ENCODE measurements around the gene PHF12.

DNA sequence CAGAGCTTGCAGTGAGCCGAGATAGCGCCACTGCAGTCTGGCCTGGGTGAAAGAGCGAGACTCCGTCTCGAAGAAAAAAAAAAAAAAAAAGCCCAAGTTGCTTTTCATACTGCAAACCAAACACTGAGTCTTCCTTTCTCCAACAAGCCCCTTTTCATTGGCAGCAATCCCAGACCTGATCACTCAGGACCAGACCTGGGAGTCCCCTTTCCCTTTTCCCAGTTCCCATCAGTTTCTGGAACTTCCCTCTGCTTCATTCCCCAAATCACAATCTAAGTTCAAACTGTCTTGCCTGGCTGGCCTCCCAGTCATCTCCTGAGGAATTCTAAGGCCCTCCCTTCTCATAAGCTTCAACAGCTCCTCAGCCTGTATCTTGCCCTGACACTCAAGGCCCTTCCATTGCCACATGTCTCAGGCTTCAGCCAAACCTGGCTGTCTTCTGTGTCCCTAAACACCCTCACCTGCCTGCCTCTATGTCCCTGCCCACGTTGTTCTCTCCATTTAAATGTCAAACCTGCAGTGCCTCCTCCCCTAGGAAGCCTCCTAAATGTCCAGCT, 11.8 kb upstream of the PHF12 start:
- TF ChIP-seq, protein P1, sequence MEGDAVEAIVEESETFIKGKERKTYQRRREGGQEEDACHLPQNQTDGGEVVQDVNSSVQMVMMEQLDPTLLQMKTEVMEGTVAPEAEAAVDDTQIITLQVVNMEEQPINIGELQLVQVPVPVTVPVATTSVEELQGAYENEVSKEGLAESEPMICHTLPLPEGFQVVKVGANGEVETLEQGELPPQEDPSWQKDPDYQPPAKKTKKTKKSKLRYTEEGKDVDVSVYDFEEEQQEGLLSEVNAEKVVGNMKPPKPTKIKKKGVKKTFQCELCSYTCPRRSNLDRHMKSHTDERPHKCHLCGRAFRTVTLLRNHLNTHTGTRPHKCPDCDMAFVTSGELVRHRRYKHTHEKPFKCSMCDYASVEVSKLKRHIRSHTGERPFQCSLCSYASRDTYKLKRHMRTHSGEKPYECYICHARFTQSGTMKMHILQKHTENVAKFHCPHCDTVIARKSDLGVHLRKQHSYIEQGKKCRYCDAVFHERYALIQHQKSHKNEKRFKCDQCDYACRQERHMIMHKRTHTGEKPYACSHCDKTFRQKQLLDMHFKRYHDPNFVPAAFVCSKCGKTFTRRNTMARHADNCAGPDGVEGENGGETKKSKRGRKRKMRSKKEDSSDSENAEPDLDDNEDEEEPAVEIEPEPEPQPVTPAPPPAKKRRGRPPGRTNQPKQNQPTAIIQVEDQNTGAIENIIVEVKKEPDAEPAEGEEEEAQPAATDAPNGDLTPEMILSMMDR (IDR thresholded peaks at IDR 0.05 in 2 of 3, conservative IDR thresholded peaks at IDR 0.05 in 1 of 3; ENCODE audit: borderline replicate concordance in 1 of 3, insufficient read depth in 1 of 3, low read depth in 2 of 3, low read length in 2 of 3): no peak
- no peak for TF ChIP-seq SIN3A (IDR thresholded peaks at IDR 0.05; ENCODE audit: low read depth)
- TF ChIP-seq, protein P2, sequence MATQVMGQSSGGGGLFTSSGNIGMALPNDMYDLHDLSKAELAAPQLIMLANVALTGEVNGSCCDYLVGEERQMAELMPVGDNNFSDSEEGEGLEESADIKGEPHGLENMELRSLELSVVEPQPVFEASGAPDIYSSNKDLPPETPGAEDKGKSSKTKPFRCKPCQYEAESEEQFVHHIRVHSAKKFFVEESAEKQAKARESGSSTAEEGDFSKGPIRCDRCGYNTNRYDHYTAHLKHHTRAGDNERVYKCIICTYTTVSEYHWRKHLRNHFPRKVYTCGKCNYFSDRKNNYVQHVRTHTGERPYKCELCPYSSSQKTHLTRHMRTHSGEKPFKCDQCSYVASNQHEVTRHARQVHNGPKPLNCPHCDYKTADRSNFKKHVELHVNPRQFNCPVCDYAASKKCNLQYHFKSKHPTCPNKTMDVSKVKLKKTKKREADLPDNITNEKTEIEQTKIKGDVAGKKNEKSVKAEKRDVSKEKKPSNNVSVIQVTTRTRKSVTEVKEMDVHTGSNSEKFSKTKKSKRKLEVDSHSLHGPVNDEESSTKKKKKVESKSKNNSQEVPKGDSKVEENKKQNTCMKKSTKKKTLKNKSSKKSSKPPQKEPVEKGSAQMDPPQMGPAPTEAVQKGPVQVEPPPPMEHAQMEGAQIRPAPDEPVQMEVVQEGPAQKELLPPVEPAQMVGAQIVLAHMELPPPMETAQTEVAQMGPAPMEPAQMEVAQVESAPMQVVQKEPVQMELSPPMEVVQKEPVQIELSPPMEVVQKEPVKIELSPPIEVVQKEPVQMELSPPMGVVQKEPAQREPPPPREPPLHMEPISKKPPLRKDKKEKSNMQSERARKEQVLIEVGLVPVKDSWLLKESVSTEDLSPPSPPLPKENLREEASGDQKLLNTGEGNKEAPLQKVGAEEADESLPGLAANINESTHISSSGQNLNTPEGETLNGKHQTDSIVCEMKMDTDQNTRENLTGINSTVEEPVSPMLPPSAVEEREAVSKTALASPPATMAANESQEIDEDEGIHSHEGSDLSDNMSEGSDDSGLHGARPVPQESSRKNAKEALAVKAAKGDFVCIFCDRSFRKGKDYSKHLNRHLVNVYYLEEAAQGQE (IDR thresholded peaks at IDR 0.05; ENCODE audit: low read depth): no peak
- TF ChIP-seq TCF7L2 (IDR thresholded peaks at IDR 0.05; ENCODE audit: borderline replicate concordance, extremely low read depth, insufficient read depth, insufficient read length): no peak
- no peak for TF ChIP-seq POLR2A (IDR thresholded peaks at IDR 0.05; ENCODE audit: borderline replicate concordance, extremely low read depth, insufficient read depth, insufficient read length)
- TF ChIP-seq EGR1 (IDR thresholded peaks at IDR 0.05; ENCODE audit: low read depth): no peak
- TF ChIP-seq SRF (IDR thresholded peaks at IDR 0.05; ENCODE audit: low read depth): no peak
- no peak for TF ChIP-seq EZH2 (IDR thresholded peaks at IDR 0.05)
- no peak for TF ChIP-seq YY1 (IDR thresholded peaks at IDR 0.05; ENCODE audit: extremely low read depth, insufficient replicate concordance, low read depth, low read length)
- TF ChIP-seq, protein P3, sequence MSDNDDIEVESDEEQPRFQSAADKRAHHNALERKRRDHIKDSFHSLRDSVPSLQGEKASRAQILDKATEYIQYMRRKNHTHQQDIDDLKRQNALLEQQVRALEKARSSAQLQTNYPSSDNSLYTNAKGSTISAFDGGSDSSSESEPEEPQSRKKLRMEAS (IDR thresholded peaks at IDR 0.05): no peak
- TF ChIP-seq, protein P4, sequence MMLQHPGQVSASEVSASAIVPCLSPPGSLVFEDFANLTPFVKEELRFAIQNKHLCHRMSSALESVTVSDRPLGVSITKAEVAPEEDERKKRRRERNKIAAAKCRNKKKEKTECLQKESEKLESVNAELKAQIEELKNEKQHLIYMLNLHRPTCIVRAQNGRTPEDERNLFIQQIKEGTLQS (IDR thresholded peaks at IDR 0.05): no peak
- TF ChIP-seq POLR2AphosphoS5 (IDR thresholded peaks at IDR 0.05; ENCODE audit: low read depth, low read length): no peak
- TF ChIP-seq CBX3 (IDR thresholded peaks at IDR 0.05; ENCODE audit: low read depth): no peak
- TF ChIP-seq EZH2phosphoT487 (IDR thresholded peaks at IDR 0.05; ENCODE audit: borderline replicate concordance): no peak
